NCI-H2107 treated with DMSO at 0.1 percent for 48 hours (cell line): Measurements from ENCODE around the gene ASPG.

Experiments used
- DNase-seq: peaks from one replicate; lab custom pipeline; 2025; ENCODE audit not compliant: unreplicated experiment; lab: John Stamatoyannopoulos, UW

Gene ASPG

GRCh38 chr14:104159990-104160389 lies 74.5 kb downstream of the ASPG start:
- DNase-seq: no peak

DNA sequence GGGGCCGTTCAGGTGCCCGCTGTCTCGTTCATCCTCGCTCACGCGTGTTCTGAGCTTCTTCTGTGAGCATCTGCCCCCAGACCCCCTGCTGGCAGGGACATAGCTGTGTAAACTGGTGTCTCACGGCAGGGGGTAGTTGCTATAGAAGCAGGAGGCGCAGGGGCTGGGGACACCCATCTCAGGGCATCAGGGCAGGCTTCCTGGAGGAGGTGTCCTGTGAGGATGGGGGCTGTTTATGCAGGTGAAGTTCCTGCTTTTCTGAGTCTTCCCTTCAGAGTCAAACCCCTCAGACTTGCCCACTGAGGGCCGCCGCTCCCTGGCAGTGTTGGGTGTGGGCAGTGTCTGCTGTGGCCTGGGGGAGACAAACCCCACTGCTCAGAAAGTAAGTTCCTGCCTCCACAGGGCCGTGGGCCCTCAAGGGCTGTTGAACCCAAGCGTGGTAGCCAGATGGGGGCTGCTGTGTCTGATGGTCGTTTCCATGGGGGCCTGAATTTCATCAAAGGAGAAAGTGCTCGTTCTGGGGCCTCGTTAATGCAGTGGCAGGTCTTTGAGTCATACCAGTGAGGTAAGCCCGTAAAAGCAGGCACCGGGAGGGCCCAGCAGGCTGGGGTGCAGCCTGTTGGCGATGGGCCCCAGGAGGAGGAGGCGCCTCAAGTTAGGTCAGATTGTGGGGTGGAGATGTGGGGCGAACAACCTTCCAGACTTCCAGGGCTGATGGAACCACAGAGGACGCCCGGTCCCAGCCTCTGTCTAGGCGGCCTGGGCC lies 76.3 kb downstream of the ASPG start:
- no peak for DNase-seq

DNA sequence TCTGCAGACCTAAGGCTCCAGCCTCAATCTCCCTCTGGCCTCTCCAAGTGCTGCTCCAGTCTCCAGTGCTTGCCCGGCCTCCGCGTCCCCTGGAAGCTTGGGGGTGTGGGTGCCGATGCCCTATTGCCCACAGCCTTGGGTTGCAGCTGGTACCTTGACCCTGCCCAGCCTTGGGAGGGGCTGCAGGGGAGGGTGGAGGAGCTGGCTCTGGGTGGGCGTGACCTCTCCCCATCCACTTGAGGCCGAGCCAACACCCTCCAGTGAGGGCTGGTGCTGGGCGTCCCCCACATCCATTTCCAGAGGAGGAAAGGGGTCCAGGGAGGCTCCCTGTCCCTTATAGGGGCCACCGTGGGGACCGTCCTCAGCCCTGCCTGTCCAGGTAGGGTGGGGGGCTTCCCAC lies 77.0 kb downstream of the ASPG start:
- DNase-seq: no peak

DNA sequence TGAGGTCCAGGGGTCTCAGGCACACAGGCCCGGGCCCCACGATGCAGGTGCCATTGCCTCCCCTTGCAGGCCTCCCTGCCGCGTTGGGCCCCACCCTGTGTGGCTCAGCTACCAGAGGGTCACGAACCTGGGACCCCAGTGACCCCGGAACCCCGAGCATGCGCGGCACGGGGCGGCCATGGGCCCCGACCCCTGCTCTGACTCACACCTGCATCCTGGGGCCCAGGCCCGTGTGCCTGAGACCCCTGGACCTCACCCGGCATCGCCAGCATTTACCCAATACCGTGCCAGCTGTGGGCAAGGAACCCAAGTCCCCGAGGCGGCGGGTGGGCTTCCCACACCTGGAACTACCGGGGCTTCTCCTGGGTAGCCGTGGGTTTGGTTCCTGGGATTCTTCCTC lies 78.0 kb downstream of the ASPG start:
- DNase-seq: no peak

GRCh38 chr14:104164041-104164440 lies 78.5 kb downstream of the ASPG start:
- no peak for DNase-seq

- no peak for DNase-seq
Measured at GRCh38 chr14:104164512-104164911, 79.0 kb downstream of the ASPG start.
